ENCODE data around the gene ADAT3. TPM values are rescaled to one million over a fixed set of nuclear protein-coding genes. Genes with fewer than 3 reads are reported as not detected.
"Not testable (repeated sequence)": the region's sequence is repeated elsewhere in the genome, so short reads cannot be mapped to it uniquely, and the experiment has no call there.

The ADAT3 gene
- total RNA-seq, 1 experiment from 2014 or later, result 6.9 TPM

DNA sequence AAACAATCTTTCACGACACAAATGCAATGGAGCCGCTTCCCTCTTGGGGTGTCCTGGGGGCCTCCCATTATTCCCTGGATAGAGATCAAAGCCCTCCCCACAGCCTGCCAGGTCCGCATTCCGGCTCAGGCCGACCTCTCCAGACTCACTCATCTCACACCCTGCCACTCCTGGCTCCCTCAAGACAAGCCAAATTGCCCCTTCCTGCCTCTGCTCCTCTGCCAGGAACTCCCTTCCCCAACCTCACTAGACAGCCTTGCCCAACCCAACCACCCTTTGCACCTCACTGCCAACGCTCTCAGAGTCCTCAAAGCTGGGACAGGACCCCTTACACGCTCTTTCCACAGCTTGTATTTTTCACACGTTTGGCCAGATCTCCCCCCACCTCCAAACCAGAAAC lies 21.4 kb upstream of the ADAT3 start:
- H3K4me3 Mint-ChIP-seq (ENCODE audit: unreplicated experiment), result peak overlapping the region; percentile 85
- H3K9me3 Mint-ChIP-seq (ENCODE audit: unreplicated experiment), result no peaks in the 10 kb centered on the region
- TF ChIP-seq, protein P1, sequence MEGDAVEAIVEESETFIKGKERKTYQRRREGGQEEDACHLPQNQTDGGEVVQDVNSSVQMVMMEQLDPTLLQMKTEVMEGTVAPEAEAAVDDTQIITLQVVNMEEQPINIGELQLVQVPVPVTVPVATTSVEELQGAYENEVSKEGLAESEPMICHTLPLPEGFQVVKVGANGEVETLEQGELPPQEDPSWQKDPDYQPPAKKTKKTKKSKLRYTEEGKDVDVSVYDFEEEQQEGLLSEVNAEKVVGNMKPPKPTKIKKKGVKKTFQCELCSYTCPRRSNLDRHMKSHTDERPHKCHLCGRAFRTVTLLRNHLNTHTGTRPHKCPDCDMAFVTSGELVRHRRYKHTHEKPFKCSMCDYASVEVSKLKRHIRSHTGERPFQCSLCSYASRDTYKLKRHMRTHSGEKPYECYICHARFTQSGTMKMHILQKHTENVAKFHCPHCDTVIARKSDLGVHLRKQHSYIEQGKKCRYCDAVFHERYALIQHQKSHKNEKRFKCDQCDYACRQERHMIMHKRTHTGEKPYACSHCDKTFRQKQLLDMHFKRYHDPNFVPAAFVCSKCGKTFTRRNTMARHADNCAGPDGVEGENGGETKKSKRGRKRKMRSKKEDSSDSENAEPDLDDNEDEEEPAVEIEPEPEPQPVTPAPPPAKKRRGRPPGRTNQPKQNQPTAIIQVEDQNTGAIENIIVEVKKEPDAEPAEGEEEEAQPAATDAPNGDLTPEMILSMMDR (IDR thresholded peaks at IDR 0.05; ENCODE audit: unreplicated experiment), result no peak
- ChIA-PET POLR2A (interaction anchor here (0.9 to 3.0 kb wide), 6 partner anchors 8 to 356 kb away, joined by 3 to 35 read pairs (median 4); no protein-coding TSS in a partner anchor), CTCF (interaction anchor here (0.6 to 0.7 kb wide), 2 partner anchors 14 to 46 kb away, joined by 3 read pairs; no protein-coding TSS in a partner anchor)
- intact Hi-C loops (cut with micrococcal nuclease), result no loop called here
- H3K4me1 Mint-ChIP-seq (ENCODE audit: insufficient read depth, unreplicated experiment), result peaks cover 22% of the 10 kb centered on the region
- no peaks in the 10 kb centered on the region for H3K36me3 Mint-ChIP-seq (ENCODE audit: insufficient read depth, unreplicated experiment)
- DNase-seq (ENCODE audit: unreplicated experiment), result no peak
- H3K27me3 Mint-ChIP-seq (ENCODE audit: insufficient read depth, unreplicated experiment), result no peaks in the 10 kb centered on the region
- BruUV-seq (replicated peaks), result no TSS peak
- H3K27ac Mint-ChIP-seq (ENCODE audit: low read depth, unreplicated experiment), result peak overlapping the region; percentile 87

DNA sequence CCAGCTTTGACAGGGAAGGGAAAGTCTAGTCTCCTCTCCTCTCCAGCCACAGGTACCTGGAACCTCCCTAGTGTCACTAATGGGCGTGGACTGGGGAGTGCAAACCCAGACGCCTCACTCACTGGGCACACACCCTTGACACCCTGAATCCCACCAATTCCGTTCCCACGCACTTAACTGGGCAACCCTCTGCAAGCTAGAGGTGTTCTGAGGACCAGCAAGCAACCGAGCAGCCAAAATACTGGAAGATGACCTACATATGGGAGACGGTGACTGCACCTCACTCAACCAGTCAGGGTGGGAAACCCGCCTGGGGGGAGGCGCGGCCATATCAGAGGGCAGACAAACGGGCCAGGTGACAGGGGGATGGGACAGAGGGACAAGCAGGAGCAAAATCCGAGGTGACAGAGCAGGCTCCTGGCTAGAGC lies 20.9 kb upstream of the ADAT3 start:
- H3K36me3 Mint-ChIP-seq (ENCODE audit: insufficient read depth, unreplicated experiment), result no peaks in the 10 kb centered on the region

GRCh38 chr19:1884719-1885334 lies 20.4 kb upstream of the ADAT3 start:
- intact Hi-C loops (cut with micrococcal nuclease), result loop anchor here (1.0 kb wide), 1 partner anchor 21 kb away; no protein-coding TSS in a partner anchor
- Mint-ChIP-seq H3K36me3 (ENCODE audit: insufficient read depth, unreplicated experiment) (no peaks in the 10 kb centered on the region), H3K4me1 (ENCODE audit: insufficient read depth, unreplicated experiment) (peaks cover 22% of the 10 kb centered on the region), H3K9me3 (ENCODE audit: unreplicated experiment) (no peaks in the 10 kb centered on the region), H3K27me3 (ENCODE audit: insufficient read depth, unreplicated experiment) (no peaks in the 10 kb centered on the region), H3K27ac (ENCODE audit: low read depth, unreplicated experiment) (peak overlapping the region; percentile 87), H3K4me3 (ENCODE audit: unreplicated experiment) (peak overlapping the region; percentile 85)
- CTCF ChIA-PET, result interaction anchor here (0.7 to 1.2 kb wide), 2 partner anchors 20 to 213 kb away, joined by 4 read pairs; no protein-coding TSS in a partner anchor
- TF ChIP-seq, protein P1 (IDR thresholded peaks at IDR 0.05; ENCODE audit: unreplicated experiment), result no peak
- no TSS peak for BruUV-seq (replicated peaks)
- POLR2A ChIA-PET, result interaction anchor here (0.5 to 3.0 kb wide), 17 partner anchors 9 to 900 kb away, joined by 3 to 35 read pairs (median 3); no protein-coding TSS in a partner anchor
- no peak for DNase-seq (ENCODE audit: unreplicated experiment)

More for the DNA sequence above, 20.9 kb upstream of the ADAT3 start:
- no peaks in the 10 kb centered on the region for H3K27me3 Mint-ChIP-seq (ENCODE audit: insufficient read depth, unreplicated experiment)
- TF ChIP-seq, protein P1 (IDR thresholded peaks at IDR 0.05; ENCODE audit: unreplicated experiment), result no peak
- no peaks in the 10 kb centered on the region for H3K9me3 Mint-ChIP-seq (ENCODE audit: unreplicated experiment)
- peaks cover 22% of the 10 kb centered on the region for H3K4me1 Mint-ChIP-seq (ENCODE audit: insufficient read depth, unreplicated experiment)
- H3K4me3 Mint-ChIP-seq (ENCODE audit: unreplicated experiment), result peak overlapping the region; percentile 85
- ChIA-PET POLR2A (interaction anchor here (0.5 to 3.0 kb wide), 15 partner anchors 9 to 867 kb away, joined by 3 to 35 read pairs (median 3); no protein-coding TSS in a partner anchor), CTCF (interaction anchor here (0.6 to 1.2 kb wide), 4 partner anchors 13 to 213 kb away, joined by 3 to 4 read pairs (median 4); no protein-coding TSS in a partner anchor)
- intact Hi-C loops (cut with micrococcal nuclease), result no loop called here
- H3K27ac Mint-ChIP-seq (ENCODE audit: low read depth, unreplicated experiment), result peak overlapping the region; percentile 87
- BruUV-seq (replicated peaks), result TSS peak; percentile 49
- DNase-seq (ENCODE audit: unreplicated experiment), result no peak

- not testable (repeated sequence) for H3K36me3 Mint-ChIP-seq (ENCODE audit: insufficient read depth, unreplicated experiment)
- peak; percentile 94 for DNase-seq (ENCODE audit: unreplicated experiment)
- CTCF ChIA-PET, result interaction anchor here (0.6 to 1.2 kb wide), 5 partner anchors 12 to 134 kb away, joined by 3 to 5 read pairs (median 4); no protein-coding TSS in a partner anchor
Measured at GRCh38 chr19:1885398-1886119, 19.6 kb upstream of the ADAT3 start, which contains the start of gene ABHD17A. ABHD17A (minus strand) TSS chr19:1885496; CDS start chr19:1881566, 3,930 bp downstream.

DNA sequence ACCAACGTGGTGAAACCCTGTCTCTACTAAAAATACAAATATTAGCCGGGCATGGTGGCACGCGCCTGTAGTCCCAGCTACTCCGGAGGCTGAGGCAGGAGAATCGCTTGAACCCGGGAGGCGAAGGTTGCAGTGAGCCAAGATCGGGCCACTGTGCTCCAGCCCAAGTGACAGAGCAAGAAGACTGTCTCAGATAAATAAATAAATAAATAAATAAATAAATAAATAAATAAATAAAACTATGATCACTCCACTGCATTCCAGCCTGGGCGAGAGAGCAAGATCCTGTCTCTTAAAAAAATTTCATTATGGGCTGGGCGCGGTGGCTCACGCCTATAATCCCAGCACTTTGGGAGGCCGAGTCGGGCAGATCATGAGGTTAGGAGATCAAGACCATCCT lies 18.8 kb upstream of the ADAT3 start:
- H3K27ac Mint-ChIP-seq (ENCODE audit: low read depth, unreplicated experiment); intact Hi-C loops (cut with micrococcal nuclease); H3K27me3 Mint-ChIP-seq (ENCODE audit: insufficient read depth, unreplicated experiment); DNase-seq (ENCODE audit: unreplicated experiment); H3K36me3 Mint-ChIP-seq (ENCODE audit: insufficient read depth, unreplicated experiment); H3K9me3 Mint-ChIP-seq (ENCODE audit: unreplicated experiment); H3K4me3 Mint-ChIP-seq (ENCODE audit: unreplicated experiment); BruUV-seq (replicated peaks): not testable (repeated sequence)
- H3K4me1 Mint-ChIP-seq (ENCODE audit: insufficient read depth, unreplicated experiment), result peaks cover 22% of the 10 kb centered on the region
- POLR2A ChIA-PET, result interaction anchor here (1.1 to 3.0 kb wide), 2 partner anchors 8 to 11 kb away, joined by 3 to 35 read pairs; no protein-coding TSS in a partner anchor
- CTCF ChIA-PET, result interaction anchor here (0.8 to 1.1 kb wide), 3 partner anchors 11 to 44 kb away, joined by 3 to 5 read pairs (median 4); no protein-coding TSS in a partner anchor

More at GRCh38 chr19:1885398-1886119, 19.6 kb upstream of the ADAT3 start, which contains the start of gene ABHD17A:
- H3K9me3 Mint-ChIP-seq (ENCODE audit: unreplicated experiment); BruUV-seq (replicated peaks); H3K27me3 Mint-ChIP-seq (ENCODE audit: insufficient read depth, unreplicated experiment): not testable (repeated sequence)
- POLR2A ChIA-PET, result interaction anchor here (0.7 to 3.0 kb wide), 11 partner anchors 9 to 901 kb away, joined by 3 to 35 read pairs (median 3); no protein-coding TSS in a partner anchor
- H3K4me3 Mint-ChIP-seq (ENCODE audit: unreplicated experiment), result peak within 1 kb of the TSS; percentile 85
- peaks cover 22% of the 10 kb centered on the region for H3K4me1 Mint-ChIP-seq (ENCODE audit: insufficient read depth, unreplicated experiment)
- H3K27ac Mint-ChIP-seq (ENCODE audit: low read depth, unreplicated experiment), result peak within 1 kb of the TSS; percentile 87
- intact Hi-C loops (cut with micrococcal nuclease), result loop anchor here (1.0 kb wide), 1 partner anchor 21 kb away; no protein-coding TSS in a partner anchor
